K562 (cell line): ENCODE results near the gene ENTPD3. TPM values are rescaled to one million over a fixed set of nuclear protein-coding genes. Genes with fewer than 3 reads are reported as not detected.

ENCODE experiments used
- ATAC-seq: fragments of 200-7000 bp; cut with Tn5 transposase; 3 replicates; pipeline ENCODE4 v1.9.1; 2020; ENCODE audit warnings: moderate library complexity
- BruUV-seq: library from RNA; stranded (reverse); fragments of 400-500 nt; replicated peaks from 2 replicates; lab custom pipeline; 2021; lab: Mats Ljungman, UMichigan
- CTCF ChIA-PET: fragments of 300-600 bp; formaldehyde crosslinking; extraction: SDS; loops from one replicate; lab custom pipeline; 2021; ENCODE audit warnings: low intra/inter-chr PET ratio; lab: Yijun Ruan, JAX
- POLR2A ChIA-PET: fragments of 300-600, 350-650 bp; sonication (Branson Sonifier 250); formaldehyde crosslinking; extraction: SDS; loops from one replicate; lab custom pipeline; 2021; ENCODE audit warnings: antibody characterized with exemption, inconsistent platforms; lab: Yijun Ruan, JAX
- DNase-seq, 4 experiments: peaks; one replicate each; pipeline versions ENCODE4 v3.0.0 to v3.0.0-alpha.2; 2011 to 2018; ENCODE audit warnings: low spot score in 3 of 4, mixed read lengths in 3 of 4; ENCODE audit errors: extremely low read depth in 1 of 4
- FAIRE-seq: peaks from 2 replicates; lab custom pipeline; 2011; peaks lifted over from hg19 to GRCh38; lab: Jason Lieb, UNC
- H2AFZ ChIP-seq: 2 replicates; pipeline ENCODE4 v1.6.0; 2011; ENCODE audit warnings: low read depth, low read length, control low read depth, inconsistent platforms
- H3K27ac ChIP-seq: fragments of 200-600 bp; 3 replicates; pipeline ENCODE4 v1.8.0; 2011; ENCODE audit warnings: low read depth, mild to moderate bottlenecking, control low read depth, inconsistent platforms, low read length, moderate library complexity, mixed read lengths; ENCODE audit errors: extremely low read depth
- H3K27me3 ChIP-seq, 2 experiments: fragments of 300-600 bp in 1 of 2; 2 replicates in 1 of 2; 3 replicates in 1 of 2; pipeline versions ENCODE4 v1.6.0 to v1.8.0; 2011; ENCODE audit warnings: inconsistent platforms in 2 of 2, low read length in 2 of 2, mild to moderate bottlenecking in 1 of 2, mixed read lengths in 1 of 2, moderate library complexity in 1 of 2; ENCODE audit not compliant: control insufficient read depth in 2 of 2, insufficient read depth in 2 of 2
- H3K36me3 ChIP-seq: fragments of 300-600 bp; 3 replicates; pipeline ENCODE4 v1.8.0; 2011; ENCODE audit warnings: mild to moderate bottlenecking, low read length, inconsistent platforms; ENCODE audit not compliant: control insufficient read depth, insufficient read depth
- H3K4me1 ChIP-seq, 2 experiments: fragments of 200-600 bp in 1 of 2; replicated peaks in 1 of 2; 2 replicates in 1 of 2; 3 replicates in 1 of 2; pipeline versions ENCODE4 v1.5.1 to v1.8.0; 2011; ENCODE audit warnings: inconsistent platforms in 2 of 2, low read length in 2 of 2, mild to moderate bottlenecking in 1 of 2, mixed read lengths in 1 of 2, moderate library complexity in 1 of 2; ENCODE audit not compliant: control insufficient read depth in 2 of 2, insufficient read depth in 2 of 2
- H3K4me2 ChIP-seq: 2 replicates; pipeline ENCODE4 v1.6.1; 2011; ENCODE audit warnings: low read length, control low read depth, inconsistent platforms, mixed read lengths; ENCODE audit not compliant: insufficient read depth
- H3K4me3 ChIP-seq: fragments of 200-600 bp; sonication (generic), shearing (Covaris generic); 2 replicates; pipeline ENCODE4 v1.5.1; 2016; ENCODE audit warnings: control low read depth, inconsistent platforms
- H3K79me2 ChIP-seq: fragments of 200-600 bp; 3 replicates; pipeline ENCODE4 v1.8.0; 2011; ENCODE audit warnings: low read length, inconsistent platforms; ENCODE audit not compliant: control insufficient read depth, insufficient read depth
- H3K9ac ChIP-seq, 2 experiments: 2 replicates each; pipeline versions ENCODE4 v1.6.0 to v1.6.1; 2011; ENCODE audit warnings: low read depth in 2 of 2, low read length in 2 of 2, control low read depth in 1 of 2, inconsistent platforms in 1 of 2, mild to moderate bottlenecking in 1 of 2, mixed read lengths in 1 of 2; ENCODE audit not compliant: insufficient read depth in 1 of 2
- H3K9me1 ChIP-seq: one replicate; pipeline ENCODE4 v1.6.0; 2011; ENCODE audit warnings: inconsistent platforms, mild to moderate bottlenecking, low read length, moderate library complexity; ENCODE audit not compliant: control insufficient read depth, insufficient read depth
- H3K9me3 ChIP-seq: replicated peaks from 2 replicates; pipeline ENCODE4 v1.5.1; 2011; ENCODE audit warnings: low read depth, low read length, inconsistent platforms; ENCODE audit not compliant: control insufficient read depth, insufficient read depth
- H4K20me1 ChIP-seq: replicated peaks from 2 replicates; pipeline ENCODE4 v1.6.1; 2011; ENCODE audit warnings: low read length, inconsistent platforms, mixed read lengths; ENCODE audit not compliant: control insufficient read depth, insufficient read depth
- ARID1B ChIP-seq: fragments of 450-650 bp; IDR thresholded peaks from 2 replicates; pipeline ENCODE4 v1.6.1; 2016; ENCODE audit warnings: antibody characterized with exemption, mild to moderate bottlenecking, inconsistent platforms
- BRF1 ChIP-seq: IDR thresholded peaks from 3 replicates; pipeline ENCODE4 v1.6.1; 2011; ENCODE audit warnings: borderline replicate concordance, mild to moderate bottlenecking; ENCODE audit not compliant: insufficient read length; ENCODE audit errors: extremely low read depth
- CBX2 ChIP-seq: fragments of 200-600 bp; sonication (generic); IDR thresholded peaks from one replicate; pipeline ENCODE4 v1.6.1; 2012; ENCODE audit warnings: mild to moderate bottlenecking, low read length, inconsistent platforms; ENCODE audit not compliant: insufficient read depth, poor library complexity, severe bottlenecking
- CBX3 ChIP-seq, 2 experiments: IDR thresholded peaks; 1 replicate in 1 of 2; 2 replicates in 1 of 2; pipeline ENCODE4 v1.6.1; 2012; ENCODE audit warnings: inconsistent platforms in 2 of 2, low read length in 2 of 2, borderline replicate concordance in 1 of 2, control low read depth in 1 of 2
- CEBPG ChIP-seq, 3 experiments: fragments of 200-800 bp in 1 of 3; sonication (Bioruptor generic) in 1 of 3; sonication (generic) in 1 of 3; formaldehyde crosslinking in 1 of 3; IDR thresholded peaks in 2 of 3; conservative IDR thresholded peaks in 1 of 3; 2 replicates each; pipeline versions ENCODE4 v1.6.1 to v1.8.0; 2016 to 2022; ENCODE audit warnings: missing compliant biosample characterization in 2 of 3, missing genetic modification characterization in 2 of 3, mild to moderate bottlenecking in 1 of 3, missing genetic modification reagents in 1 of 3
- DPF2 ChIP-seq: fragments of 450-650 bp; IDR thresholded peaks from 2 replicates; pipeline ENCODE4 v1.6.1; 2016
- FOSL1 ChIP-seq: fragments of 200-800 bp; sonication (Bioruptor generic); conservative IDR thresholded peaks from 2 replicates; pipeline ENCODE4 v1.6.1; 2016; ENCODE audit warnings: missing genetic modification characterization, missing compliant biosample characterization
- JUND ChIP-seq, 2 experiments: IDR thresholded peaks; 2 replicates in 1 of 2; 3 replicates in 1 of 2; pipeline ENCODE4 v1.6.1; 2011; ENCODE audit warnings: borderline replicate concordance in 2 of 2, low read depth in 2 of 2, low read length in 2 of 2, improper control_type of control experiment in 1 of 2, missing biosample characterization in 1 of 2, missing genetic modification characterization in 1 of 2, missing genetic modification reagents in 1 of 2
- KDM1A ChIP-seq, 2 experiments: fragments of 450-650 bp; IDR thresholded peaks; 2 replicates each; pipeline ENCODE4 v1.6.1; 2016; ENCODE audit warnings: mild to moderate bottlenecking in 2 of 2
- MBD2 ChIP-seq: sonication (generic); IDR thresholded peaks from 2 replicates; pipeline ENCODE4 v1.6.1; 2016; ENCODE audit warnings: low read depth, borderline replicate concordance
- MTA3 ChIP-seq: fragments of 450-650 bp; formaldehyde crosslinking; IDR thresholded peaks from 2 replicates; pipeline ENCODE4 v1.6.1; 2017; ENCODE audit warnings: mild to moderate bottlenecking, borderline replicate concordance
- NCOA1 ChIP-seq: fragments of 450-650 bp; IDR thresholded peaks from 2 replicates; pipeline ENCODE4 v1.6.1; 2016; ENCODE audit warnings: low read depth
- ZNF232 ChIP-seq: sonication (generic); formaldehyde crosslinking; IDR thresholded peaks from 2 replicates; pipeline ENCODE4 v1.8.0; 2022; ENCODE audit warnings: mild to moderate bottlenecking, missing genetic modification reagents
- ZNF324 ChIP-seq: fragments of 250-450 bp; sonication (Bioruptor Pico); IDR thresholded peaks from 2 replicates; pipeline ENCODE4 v1.4.0; 2020; ENCODE audit warnings: mild to moderate bottlenecking
- WGBS: fragments of 100-300 bp; shearing (Covaris generic); methylation state at CpG from one replicate; pipeline ENCODE4 v1.1.6; 2016; ENCODE audit warnings: low coverage, mixed read lengths; ENCODE audit not compliant: insufficient coverage; ENCODE audit errors: missing lambda C conversion rate; 5-methylcytosine and 5-hydroxymethylcytosine counted together
- in situ Hi-C: fragments of 300-500 bp; cut with MboI; formaldehyde crosslinking; loops from 4 replicates; pipeline ENCODE4 v1.15.0; 2018; ENCODE audit warnings: inconsistent platforms, mixed read lengths
- intact Hi-C: fragments of 100-400 bp; cut with micrococcal nuclease; formaldehyde crosslinking; loops from 2 replicates; pipeline ENCODE4 v1.14.2; 2022
- polyA plus RNA-seq, 8 experiments: library from polyadenylated mRNA; depleted of rRNA in 4 of 8; stranded (reverse) in 5 of 8; unstranded in 3 of 8; fragments of >200 nt; fragmentation: Nextera tagmentation in 2 of 8; fragmentation: Illumina TruSeq in 1 of 8; extraction: Ambion mirVana in 2 of 8; extraction: Trizol in 1 of 8; gene quantifications; 2 replicates each; pipeline versions ENCODE4 v1.2.1 to v1.2.3, GENCODE V29; 2011 to 2014; ENCODE audit warnings: inconsistent platforms in 1 of 8, missing spikeins in 1 of 8
- total RNA-seq, 7 experiments: library from RNA; depleted of rRNA in 6 of 7; stranded (reverse); fragments of >200 nt in 6 of 7; fragmentation: Illumina TruSeq in 2 of 7; extraction: Trizol in 2 of 7; gene quantifications; 2 replicates each; pipeline versions ENCODE4 v1.2.1 to v1.2.3, GENCODE V29; 2011 to 2021; ENCODE audit warnings: low replicate concordance in 1 of 7
- TF ChIP-seq, protein P1 (sequence below): fragments of 250-450 bp; sonication (Bioruptor Pico); IDR thresholded peaks from 2 replicates; pipeline ENCODE4 v1.4.0; 2020

ENTPD3 gene
- total and polyA plus RNA-seq, 9 of the 15 experiments (the other 6 are each of a cell fraction or from before 2014, with no cell fraction given) = 0.23 to 2.1 (median 0.58) TPM

- intact Hi-C loops = no loop called here
- no peaks in the 10 kb centered on the region for H3K9me3 ChIP-seq
- WGBS = 56% methylated on average over 4 of the region's 4 CpGs
- H4K20me1 ChIP-seq = no peaks in the 10 kb centered on the region
- no peaks in the 10 kb centered on the region for H3K79me2 ChIP-seq
- in situ Hi-C loops = no loop called here
- H3K4me2 ChIP-seq = no peak overlapping the region; the same call in 1 of the 2 replicates
- ChIA-PET CTCF (no interaction called here), POLR2A (interaction anchor here (0.5 to 1.1 kb wide), 2 partner anchors 13 to 190 kb away, joined by 3 to 4 read pairs; no protein-coding TSS in a partner anchor)
- peak in 2 of 4 experiments; percentile 46 to 73 for DNase-seq
- no peak overlapping the region; the same call in 2 of the 3 replicates for H3K27ac ChIP-seq
- peak; percentile 26 for FAIRE-seq
- BruUV-seq = no TSS peak
- no peak overlapping the region for H3K4me3 ChIP-seq
- H3K9me1 ChIP-seq = no peaks in the 10 kb centered on the region
- H2AFZ ChIP-seq = peak overlapping the region; percentile 15
- no peaks in the 10 kb centered on the region for H3K36me3 ChIP-seq
- peak overlapping the region in 1 of 2 experiments; percentile 15; a peak in 1 of 4 replicates for H3K9ac ChIP-seq
- peak; percentile 65 for ATAC-seq
- peaks cover 5 to 42% of the 10 kb centered on the region in 2 experiments; a peak in 3 of 5 replicates for H3K4me1 ChIP-seq
- H3K27me3 ChIP-seq = no peaks in the 10 kb centered on the region
- TF ChIP-seq FOSL1 (peak; percentile 93), MBD2 (no peak), ZNF324 (CRISPR knock-in tag) (no peak), CEBPG (CRISPR knock-in tag; IDR thresholded peaks at IDR 0.05) (no peak), CEBPG (tag; conservative IDR thresholded peaks at IDR 0.05 in 1 of 2, IDR thresholded peaks at IDR 0.05 in 1 of 2) (peak; percentile 55 to 73; a peak in 3 of 4 replicates), MTA3 (0 out of 2 replicates have a peak, but pooled peaks have one; percentile 27), CBX3 (IDR thresholded peaks at IDR 0.05; ENCODE audit: borderline replicate concordance in 1 of 2, low read length in 2 of 2) (peak in 1 of 2 experiments; percentile 27; a peak in 1 of 3 replicates), ARID1B (peak; percentile 71), BRF1 (no peak), CBX2 (no peak), KDM1A (IDR thresholded peaks at IDR 0.05) (peak in 1 of 2 experiments; percentile 47; a peak in 1 of 4 replicates), NCOA1 (peak; percentile 13; the same call in 1 of the 2 replicates), JUND (IDR thresholded peaks at IDR 0.05; ENCODE audit: borderline replicate concordance, low read depth, low read length) (peak; percentile 94), JUND (tag; IDR thresholded peaks at IDR 0.05; ENCODE audit: borderline replicate concordance, low read depth, low read length) (peak; percentile 83; the same call in 2 of the 3 replicates), ZNF232 (CRISPR knock-in tag) (no peak), DPF2 (peak; percentile 66)
- TF ChIP-seq, protein P1, sequence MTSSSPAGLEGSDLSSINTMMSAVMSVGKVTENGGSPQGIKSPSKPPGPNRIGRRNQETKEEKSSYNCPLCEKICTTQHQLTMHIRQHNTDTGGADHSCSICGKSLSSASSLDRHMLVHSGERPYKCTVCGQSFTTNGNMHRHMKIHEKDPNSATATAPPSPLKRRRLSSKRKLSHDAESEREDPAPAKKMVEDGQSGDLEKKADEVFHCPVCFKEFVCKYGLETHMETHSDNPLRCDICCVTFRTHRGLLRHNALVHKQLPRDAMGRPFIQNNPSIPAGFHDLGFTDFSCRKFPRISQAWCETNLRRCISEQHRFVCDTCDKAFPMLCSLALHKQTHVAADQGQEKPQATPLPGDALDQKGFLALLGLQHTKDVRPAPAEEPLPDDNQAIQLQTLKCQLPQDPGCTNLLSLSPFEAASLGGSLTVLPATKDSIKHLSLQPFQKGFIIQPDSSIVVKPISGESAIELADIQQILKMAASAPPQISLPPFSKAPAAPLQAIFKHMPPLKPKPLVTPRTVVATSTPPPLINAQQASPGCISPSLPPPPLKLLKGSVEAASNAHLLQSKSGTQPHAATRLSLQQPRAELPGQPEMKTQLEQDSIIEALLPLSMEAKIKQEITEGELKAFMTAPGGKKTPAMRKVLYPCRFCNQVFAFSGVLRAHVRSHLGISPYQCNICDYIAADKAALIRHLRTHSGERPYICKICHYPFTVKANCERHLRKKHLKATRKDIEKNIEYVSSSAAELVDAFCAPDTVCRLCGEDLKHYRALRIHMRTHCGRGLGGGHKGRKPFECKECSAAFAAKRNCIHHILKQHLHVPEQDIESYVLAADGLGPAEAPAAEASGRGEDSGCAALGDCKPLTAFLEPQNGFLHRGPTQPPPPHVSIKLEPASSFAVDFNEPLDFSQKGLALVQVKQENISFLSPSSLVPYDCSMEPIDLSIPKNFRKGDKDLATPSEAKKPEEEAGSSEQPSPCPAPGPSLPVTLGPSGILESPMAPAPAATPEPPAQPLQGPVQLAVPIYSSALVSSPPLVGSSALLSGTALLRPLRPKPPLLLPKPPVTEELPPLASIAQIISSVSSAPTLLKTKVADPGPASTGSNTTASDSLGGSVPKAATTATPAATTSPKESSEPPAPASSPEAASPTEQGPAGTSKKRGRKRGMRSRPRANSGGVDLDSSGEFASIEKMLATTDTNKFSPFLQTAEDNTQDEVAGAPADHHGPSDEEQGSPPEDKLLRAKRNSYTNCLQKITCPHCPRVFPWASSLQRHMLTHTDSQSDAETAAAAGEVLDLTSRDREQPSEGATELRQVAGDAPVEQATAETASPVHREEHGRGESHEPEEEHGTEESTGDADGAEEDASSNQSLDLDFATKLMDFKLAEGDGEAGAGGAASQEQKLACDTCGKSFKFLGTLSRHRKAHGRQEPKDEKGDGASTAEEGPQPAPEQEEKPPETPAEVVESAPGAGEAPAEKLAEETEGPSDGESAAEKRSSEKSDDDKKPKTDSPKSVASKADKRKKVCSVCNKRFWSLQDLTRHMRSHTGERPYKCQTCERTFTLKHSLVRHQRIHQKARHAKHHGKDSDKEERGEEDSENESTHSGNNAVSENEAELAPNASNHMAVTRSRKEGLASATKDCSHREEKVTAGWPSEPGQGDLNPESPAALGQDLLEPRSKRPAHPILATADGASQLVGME (CRISPR knock-in tag) = no peak
Measured at GRCh38 chr3:40379674-40380306, 7.2 kb upstream of the ENTPD3 start.
